HepG2 (cell line): Measurements from ENCODE around the gene TP53TG5. TPM values are rescaled to one million over a fixed set of nuclear protein-coding genes. Genes with fewer than 3 reads are reported as not detected.

ENCODE experiments used
- ARNT2 ChIP-seq: sonication (generic); formaldehyde crosslinking; IDR thresholded peaks from 2 replicates; pipeline ENCODE4 v1.8.0; 2022; ENCODE audit warnings: mild to moderate bottlenecking, low read depth, missing genetic modification reagents, moderate library complexity
- CENPX ChIP-seq: sonication (generic); formaldehyde crosslinking; IDR thresholded peaks from 2 replicates; pipeline ENCODE4 v1.9.0; 2021; ENCODE audit warnings: mild to moderate bottlenecking, missing genetic modification reagents, moderate library complexity
- GMEB2 ChIP-seq: IDR thresholded peaks from 2 replicates; pipeline ENCODE4 v1.6.1; 2016; ENCODE audit warnings: missing biosample characterization, missing genetic modification reagents, low read depth
- HINFP ChIP-seq: sonication (generic); formaldehyde crosslinking; IDR thresholded peaks from 2 replicates; pipeline ENCODE4 v1.4.0; 2020; ENCODE audit warnings: low read depth, mild to moderate bottlenecking, missing genetic modification reagents
- ISL2 ChIP-seq: sonication (generic); formaldehyde crosslinking; IDR thresholded peaks from 2 replicates; pipeline ENCODE4 v1.5.0; 2020; ENCODE audit warnings: missing genetic modification reagents
- KLF12 ChIP-seq: sonication (generic); formaldehyde crosslinking; IDR thresholded peaks from 2 replicates; pipeline ENCODE4 v1.4.0; 2020; ENCODE audit warnings: missing genetic modification reagents, borderline replicate concordance
- KLF16 ChIP-seq, 2 experiments: sonication (generic) in 1 of 2; formaldehyde crosslinking in 1 of 2; IDR thresholded peaks; 2 replicates each; pipeline versions ENCODE4 v1.6.1 to v1.8.0; 2016 to 2023; ENCODE audit warnings: missing genetic modification reagents in 2 of 2, missing compliant biosample characterization in 1 of 2
- KLF9 ChIP-seq: IDR thresholded peaks from 2 replicates; pipeline ENCODE4 v1.6.1; 2016; ENCODE audit warnings: low read depth
- MATR3 ChIP-seq: sonication (generic); formaldehyde crosslinking; IDR thresholded peaks from 2 replicates; pipeline ENCODE4 v1.4.0; 2020; ENCODE audit warnings: missing genetic modification reagents
- MBD4 ChIP-seq: IDR thresholded peaks from 2 replicates; pipeline ENCODE4 v1.6.1; 2012; ENCODE audit warnings: low read length, inconsistent platforms, borderline replicate concordance
- MTA1 ChIP-seq: sonication (generic); formaldehyde crosslinking; IDR thresholded peaks from 2 replicates; pipeline ENCODE4 v1.4.0; 2020; ENCODE audit warnings: missing genetic modification reagents, mild to moderate bottlenecking, borderline replicate concordance
- MXD4 ChIP-seq: IDR thresholded peaks from 2 replicates; pipeline ENCODE4 v1.6.1; 2016; ENCODE audit warnings: mild to moderate bottlenecking, missing biosample characterization, missing genetic modification reagents
- MYNN ChIP-seq: sonication (generic); formaldehyde crosslinking; IDR thresholded peaks from 2 replicates; pipeline ENCODE4 v1.4.0; 2020; ENCODE audit warnings: mild to moderate bottlenecking, low read depth, missing genetic modification reagents
- POGZ ChIP-seq: sonication (generic); formaldehyde crosslinking; IDR thresholded peaks from 2 replicates; pipeline ENCODE4 v1.4.0; 2020; ENCODE audit warnings: mild to moderate bottlenecking, missing genetic modification reagents
- RARA ChIP-seq: IDR thresholded peaks from 2 replicates; pipeline ENCODE4 v1.6.1; 2016; ENCODE audit warnings: missing genetic modification reagents, missing compliant biosample characterization
- SETDB1 ChIP-seq: sonication (generic); formaldehyde crosslinking; IDR thresholded peaks from 2 replicates; pipeline ENCODE4 v1.5.1; 2020; ENCODE audit warnings: missing genetic modification reagents, mild to moderate bottlenecking, borderline replicate concordance
- SMARCE1 ChIP-seq: fragments of 450-650 bp; IDR thresholded peaks from 2 replicates; pipeline ENCODE4 v1.6.1; 2017; ENCODE audit warnings: borderline replicate concordance
- TBL1XR1 ChIP-seq: fragments of 150-350 bp; IDR thresholded peaks from 2 replicates; pipeline ENCODE4 v1.6.1; 2014; ENCODE audit warnings: borderline replicate concordance, low read length; ENCODE audit not compliant: partially characterized antibody
- TSC22D2 ChIP-seq: sonication (generic); formaldehyde crosslinking; IDR thresholded peaks from 2 replicates; pipeline ENCODE4 v1.5.1; 2020; ENCODE audit warnings: missing genetic modification reagents, mild to moderate bottlenecking, borderline replicate concordance
- ZBTB43 ChIP-seq: sonication (generic); formaldehyde crosslinking; conservative IDR thresholded peaks from 2 replicates; pipeline ENCODE4 v1.4.0; 2020; ENCODE audit warnings: missing genetic modification reagents
- ZC3H13 ChIP-seq: sonication (generic); formaldehyde crosslinking; IDR thresholded peaks from 2 replicates; pipeline ENCODE4 v1.8.1; 2023; ENCODE audit warnings: mild to moderate bottlenecking, missing genetic modification reagents, moderate library complexity
- ZKSCAN1 ChIP-seq: fragments of 150-350 bp; IDR thresholded peaks from 2 replicates; pipeline ENCODE4 v1.6.1; 2014; ENCODE audit warnings: low read length
- ZNF143 ChIP-seq: sonication (generic); formaldehyde crosslinking; IDR thresholded peaks from 2 replicates; pipeline ENCODE4 v1.4.0; 2020; ENCODE audit warnings: missing genetic modification reagents
- ZNF282 ChIP-seq: fragments of 450-650 bp; IDR thresholded peaks from 2 replicates; pipeline ENCODE4 v1.6.1; 2018; ENCODE audit not compliant: partially characterized antibody
- ZNF563 ChIP-seq: sonication (generic); formaldehyde crosslinking; IDR thresholded peaks from 2 replicates; pipeline ENCODE4 v1.8.0; 2022; ENCODE audit warnings: mild to moderate bottlenecking, moderate library complexity, missing genetic modification reagents
- ZNF580 ChIP-seq: IDR thresholded peaks from 2 replicates; pipeline ENCODE4 v1.6.1; 2016; ENCODE audit warnings: low read depth, borderline replicate concordance
- ZNF672 ChIP-seq: sonication (generic); formaldehyde crosslinking; IDR thresholded peaks from 2 replicates; pipeline ENCODE4 v1.8.1; 2022; ENCODE audit warnings: missing genetic modification reagents
- polyA plus RNA-seq, 8 experiments: library from polyadenylated mRNA; depleted of rRNA in 3 of 8; stranded (reverse) in 7 of 8; unstranded in 1 of 8; fragments of >200 nt; fragmentation: Illumina TruSeq in 4 of 8; extraction: Trizol in 4 of 8; gene quantifications; 2 replicates each; pipeline versions ENCODE4 v1.2.1 to v1.2.3, GENCODE V29; 2011 to 2016; ENCODE audit warnings: low read depth in 4 of 8, missing spikeins in 1 of 8, mixed read lengths in 1 of 8; ENCODE audit not compliant: insufficient read depth in 1 of 8
- total RNA-seq, 5 experiments: library from RNA; depleted of rRNA; stranded (reverse); fragments of >200 nt; fragmentation: Illumina TruSeq; extraction: Trizol; gene quantifications; 2 replicates each; pipeline ENCODE4 v1.2.3, GENCODE V29; 2016; ENCODE audit warnings: low read depth in 1 of 5

TP53TG5 gene
- total and polyA plus RNA-seq, 2 of the 13 experiments (the other 11 are each of a cell fraction or from before 2014, with no cell fraction given) = 0.11 TPM; not detected in 1

GRCh38 chr20:45359406-45360148 lies 18.5 kb downstream of the TP53TG5 start (continued):
- TF ChIP-seq KLF16 (CRISPR knock-in tag; IDR thresholded peaks at IDR 0.05) (no peak), CENPX (CRISPR knock-in tag) (0 out of 2 replicates have a peak, but pooled peaks have one; percentile 17), ARNT2 (no peak), ZC3H13 (CRISPR knock-in tag) (no peak), MTA1 (CRISPR knock-in tag) (no peak; the same call in none of the 2 replicates), ZNF580 (no peak), MBD4 (no peak), ZKSCAN1 (no peak), SMARCE1 (no peak), ZNF282 (no peak), POGZ (no peak), ISL2 (CRISPR knock-in tag) (no peak), TBL1XR1 (no peak), ZBTB43 (CRISPR knock-in tag) (0 out of 2 replicates have a peak, but pooled peaks have one; percentile 33), ZNF563 (no peak), MXD4 (CRISPR knock-in tag) (no peak), ZNF143 (no peak), TSC22D2 (CRISPR knock-in tag) (0 out of 2 replicates have a peak, but pooled peaks have one; percentile 26), KLF12 (CRISPR knock-in tag) (no peak; the same call in 1 of the 2 replicates), RARA (CRISPR knock-in tag) (peak; percentile 71), MATR3 (no peak), HINFP (CRISPR knock-in tag) (0 out of 2 replicates have a peak, but pooled peaks have one; percentile 14), ZNF672 (CRISPR knock-in tag) (no peak), MYNN (CRISPR knock-in tag) (no peak), KLF9 (CRISPR knock-in tag) (no peak), GMEB2 (CRISPR knock-in tag) (no peak), SETDB1 (no peak)
